DMS53 (cell line): ENCODE results near the gene WHRN.
A peak's percentile ranks its signal among the peaks of the same experiment; 100 is the strongest.

Experiments
- DNase-seq: peaks from one replicate; lab custom pipeline; 2025; lab: John Stamatoyannopoulos, UW

Gene WHRN

GRCh38 chr9:114492991-114493390 is 12.3 kb downstream of the WHRN start:
- DNase-seq = no peak

GRCh38 chr9:114491430-114492003 is 13.8 kb downstream of the WHRN start:
- no peak for DNase-seq

- DNase-seq = no peak
These were observed 15.3 kb downstream of the WHRN start for GRCh38 chr9:114489928-114490327.

- no peak for DNase-seq
These were observed 16.7 kb downstream of the WHRN start for GRCh38 chr9:114488398-114489129.

- DNase-seq = peak; percentile 75
These were observed 17.5 kb downstream of the WHRN start for GRCh38 chr9:114487607-114488300.

GRCh38 chr9:114486205-114486963 is 18.9 kb downstream of the WHRN start:
- DNase-seq = no peak

- DNase-seq = no peak
These were observed 20.3 kb downstream of the WHRN start for GRCh38 chr9:114484854-114485443.

- no peak for DNase-seq
These were observed 20.9 kb downstream of the WHRN start for GRCh38 chr9:114484215-114484853.

GRCh38 chr9:114483499-114483898 is 21.8 kb downstream of the WHRN start:
- DNase-seq = no peak

- DNase-seq = no peak
These were observed 22.7 kb downstream of the WHRN start for GRCh38 chr9:114482593-114482992.

GRCh38 chr9:114481789-114482188 is 23.5 kb downstream of the WHRN start:
- no peak for DNase-seq

- no peak for DNase-seq
These were observed 24.4 kb downstream of the WHRN start for GRCh38 chr9:114480746-114481435.

- DNase-seq = no peak
These were observed 26.4 kb downstream of the WHRN start for GRCh38 chr9:114478871-114479270.

- no peak for DNase-seq
These were observed 26.8 kb downstream of the WHRN start for GRCh38 chr9:114478459-114478858.

GRCh38 chr9:114477642-114478041 is 27.6 kb downstream of the WHRN start:
- DNase-seq = no peak

- DNase-seq = no peak
These were observed 28.3 kb downstream of the WHRN start for GRCh38 chr9:114476891-114477469.

- DNase-seq = no peak
These were observed 29.7 kb downstream of the WHRN start for GRCh38 chr9:114475412-114476135.

- DNase-seq = no peak
These were observed 30.8 kb downstream of the WHRN start for GRCh38 chr9:114474425-114474824.

GRCh38 chr9:114473447-114473801 is 31.8 kb downstream of the WHRN start:
- no peak for DNase-seq
